ENCODE measurements around the gene TCP11. TPM values are rescaled to one million over a fixed set of nuclear protein-coding genes. Genes with fewer than 3 reads are reported as not detected.
A peak's percentile ranks its signal among the peaks of the same experiment; 100 is the strongest.

The TCP11 gene
- total and polyA plus RNA-seq, 2 of the 13 experiments (the other 11 are each of a cell fraction or from before 2014, with no cell fraction given), result 0.04 TPM; not detected in 1

- H2AFZ ChIP-seq (ENCODE audit: low read length), result no peak overlapping the region
- intact Hi-C loops (cut with micrococcal nuclease; ENCODE audit: unreplicated experiment), result loop anchor here (2.0 kb wide), 1 partner anchor 20 kb away; no protein-coding TSS in a partner anchor
- TF ChIP-seq ATF4 (CRISPR knock-in tag; IDR thresholded peaks at IDR 0.05) (0 out of 4 replicates have a peak, but pooled peaks of 1 of the 2 experiments have one; percentile 29), SOX5 (CRISPR knock-in tag; IDR thresholded peaks at IDR 0.05; ENCODE audit: borderline replicate concordance) (peak; percentile 49; the same call in 1 of the 2 replicates), ETV5 (CRISPR knock-in tag; IDR thresholded peaks at IDR 0.05; ENCODE audit: borderline replicate concordance) (peak; percentile 41; the same call in 1 of the 2 replicates), ZNF12 (CRISPR knock-in tag; IDR thresholded peaks at IDR 0.05) (no peak), ZNF740 (CRISPR knock-in tag; IDR thresholded peaks at IDR 0.05) (peak; percentile 85), ZNF224 (CRISPR knock-in tag; IDR thresholded peaks at IDR 0.05) (no peak), PAXIP1 (CRISPR knock-in tag; conservative IDR thresholded peaks at IDR 0.05) (peak; percentile 40; the same call in 1 of the 2 replicates), ATF5 (CRISPR knock-in tag; IDR thresholded peaks at IDR 0.05; ENCODE audit: low read depth) (no peak), CHD2 (IDR thresholded peaks at IDR 0.05; ENCODE audit: low read depth, low read length) (no peak), ZNF496 (CRISPR knock-in tag; IDR thresholded peaks at IDR 0.05; ENCODE audit: insufficient replicate concordance) (no peak), JUNB (CRISPR knock-in tag; IDR thresholded peaks at IDR 0.05; ENCODE audit: borderline replicate concordance) (no peak), TEAD3 (CRISPR knock-in tag; optimal IDR thresholded peaks at IDR 0.05; ENCODE audit: borderline replicate concordance) (peak; percentile 79), PATZ1 (CRISPR knock-in tag; IDR thresholded peaks at IDR 0.05) (peak; percentile 94), HNRNPL (IDR thresholded peaks at IDR 0.05; ENCODE audit: low read depth, low read length) (no peak), ZNF639 (CRISPR knock-in tag; conservative IDR thresholded peaks at IDR 0.05) (no peak)
Measured at GRCh38 chr6:35185302-35185681, 44.2 kb upstream of the TCP11 start.

More at GRCh38 chr6:35185302-35185681, 44.2 kb upstream of the TCP11 start:
- ChIA-PET CTCF (ENCODE audit: low intra/inter-chr PET ratio, low total read pairs) (interaction anchor here (0.6 kb wide), 1 partner anchor 179 kb away, joined by 3 read pairs; no protein-coding TSS in a partner anchor), POLR2A (interaction anchor here (0.7 kb wide), 1 partner anchor 20 kb away, joined by 3 read pairs; no protein-coding TSS in a partner anchor)
- no peaks in the 10 kb centered on the region for H3K9me3 ChIP-seq (ENCODE audit: low read length)
- no peaks in the 10 kb centered on the region for H4K20me1 ChIP-seq (ENCODE audit: insufficient read depth, low read length)
- H3K4me2 ChIP-seq (ENCODE audit: low read depth, low read length), result peak overlapping the region; percentile 54
- H3K79me2 ChIP-seq (ENCODE audit: insufficient read depth, low read length), result no peaks in the 10 kb centered on the region
- peaks cover 2 to 7% of the 10 kb centered on the region in 2 experiments; a peak in 3 of 5 replicates for H3K27me3 ChIP-seq (ENCODE audit: control insufficient read depth in 1 of 2, insufficient read depth in 2 of 2, low read length in 2 of 2)
- peaks cover 32% of the 10 kb centered on the region for H3K4me1 ChIP-seq (ENCODE audit: insufficient read depth, low read length)
- no TSS peak for BruUV-seq (replicated peaks)
- 0% methylated on average over 4 of the region's 6 CpGs for WGBS (ENCODE audit: low lambda C conversion rate)
- no peak overlapping the region for H3K27ac ChIP-seq (ENCODE audit: extremely low read length, insufficient read depth, low read length)
- peak overlapping the region in 2 of 3 experiments; percentile 11 to 21; a peak in 1 of 6 replicates for H3K4me3 ChIP-seq (replicated peaks in 1 of 3; ENCODE audit: insufficient read depth in 1 of 3, low read depth in 2 of 3, low read length in 3 of 3)
- H3K9ac ChIP-seq (ENCODE audit: insufficient read depth, low read depth, low read length), result no peak overlapping the region
- ATAC-seq, result peak; percentile 94
- in situ Hi-C loops (cut with HindIII; ENCODE audit: extremely low pct_ligation_motif_present, low pct_unique_long_range_greater_than_20kb), result no loop called here
- peak; percentile 82 for DNase-seq (ENCODE audit: low spot score)
- peak; percentile 73 for FAIRE-seq
- H3K36me3 ChIP-seq (replicated peaks in 1 of 2; ENCODE audit: control insufficient read depth in 1 of 2, insufficient read depth in 2 of 2, low read length in 2 of 2), result no peaks in the 10 kb centered on the region

Measured in HepG2 (cell line).